Fibroblast of lung (primary cell): ENCODE data around the gene ACBD6. TPM values are rescaled to one million over a fixed set of nuclear protein-coding genes. Genes with fewer than 3 reads are reported as not detected.

Source experiments
- DNase-seq, 2 donors: peaks; one replicate each; pipeline versions ENCODE4 v3.0.0 to v3.0.0-alpha.2; 2010; ENCODE audit warnings: low read depth in 2 of 2
- H2AFZ ChIP-seq: 2 replicates; pipeline ENCODE4 v1.5.1; 2012; ENCODE audit warnings: low read length, control low read depth, inconsistent platforms
- H3K27ac ChIP-seq: 2 replicates; pipeline ENCODE4 v1.5.1; 2011; ENCODE audit warnings: low read length, control low read depth; ENCODE audit not compliant: insufficient read depth
- H3K27me3 ChIP-seq: 2 replicates; pipeline ENCODE4 v1.5.1; 2011; ENCODE audit warnings: mild to moderate bottlenecking, low read length; ENCODE audit not compliant: control insufficient read depth, insufficient read depth
- H3K36me3 ChIP-seq: 2 replicates; pipeline ENCODE4 v1.5.1; 2011; ENCODE audit warnings: low read length; ENCODE audit not compliant: control insufficient read depth, insufficient read depth
- H3K4me1 ChIP-seq: 2 replicates; pipeline ENCODE4 v1.5.1; 2011; ENCODE audit warnings: low read length; ENCODE audit not compliant: control insufficient read depth, insufficient read depth; ENCODE audit errors: extremely low read depth
- H3K4me2 ChIP-seq: 2 replicates; pipeline ENCODE4 v1.5.1; 2011; ENCODE audit warnings: low read length, control low read depth; ENCODE audit not compliant: insufficient read depth; ENCODE audit errors: extremely low read depth
- H3K4me3 ChIP-seq, 4 experiments: fragments of 200-600 bp in 1 of 4; sonication (generic) in 1 of 4; replicated peaks in 1 of 4; 2 replicates each; pipeline ENCODE4 v1.5.1; 2011 to 2016; ENCODE audit warnings: low read length in 4 of 4, low read depth in 3 of 4, mild to moderate bottlenecking in 3 of 4, control low read depth in 2 of 4, inconsistent platforms in 1 of 4, mixed read lengths in 1 of 4; ENCODE audit not compliant: insufficient read depth in 1 of 4; ENCODE audit errors: control extremely low read depth in 1 of 4
- H3K79me2 ChIP-seq: 2 replicates; pipeline ENCODE4 v1.5.1; 2012; ENCODE audit warnings: mild to moderate bottlenecking, low read length, inconsistent platforms; ENCODE audit not compliant: control insufficient read depth, insufficient read depth
- H3K9ac ChIP-seq: 2 replicates; pipeline ENCODE4 v1.5.1; 2011; ENCODE audit warnings: mild to moderate bottlenecking, low read length, control low read depth; ENCODE audit not compliant: insufficient read depth
- H3K9me3 ChIP-seq: 2 replicates; pipeline ENCODE4 v1.5.1; 2012; ENCODE audit warnings: low read depth, low read length; ENCODE audit not compliant: control insufficient read depth, insufficient read depth
- H4K20me1 ChIP-seq: 2 replicates; pipeline ENCODE4 v1.5.1; 2011; ENCODE audit warnings: low read length; ENCODE audit not compliant: control insufficient read depth, insufficient read depth; ENCODE audit errors: extremely low read depth
- CTCF ChIP-seq, 2 donors: IDR thresholded peaks in 1 of 2; conservative IDR thresholded peaks in 1 of 2; 1 replicate in 1 of 2; 2 replicates in 1 of 2; pipeline ENCODE4 v1.5.1; 2011 to 2012; ENCODE audit warnings: low read length in 2 of 2, control low read depth in 1 of 2, inconsistent platforms in 1 of 2, low read depth in 1 of 2, mild to moderate bottlenecking in 1 of 2
- EZH2 ChIP-seq: IDR thresholded peaks from 2 replicates; pipeline ENCODE4 v1.5.1; 2012; ENCODE audit warnings: low read length, control low read depth, mild to moderate bottlenecking; ENCODE audit errors: missing control alignments
- polyA plus RNA-seq, 2 donors: library from polyadenylated mRNA; depleted of rRNA in 1 of 2; stranded (reverse) in 1 of 2; unstranded in 1 of 2; fragments of >200 nt; gene quantifications; 2 replicates each; pipeline ENCODE4 v1.2.1, GENCODE V29; 2011 to 2012; ENCODE audit warnings: missing spikeins in 1 of 2
- total RNA-seq: library from RNA; depleted of rRNA; stranded (reverse); fragments of >200 nt; gene quantifications from 2 replicates; pipeline ENCODE4 v1.2.1, GENCODE V29; 2014

Gene ACBD6
- total and polyA plus RNA-seq, 2 donors (not counting 1 experiment from before 2014, with no cell fraction given): 63.4 to 78.7 TPM

- Histone ChIP-seq H3K9me3 (no peaks in the 10 kb centered on the region), H4K20me1 (no peaks in the 10 kb centered on the region), H2AFZ (no peak overlapping the region), H3K27ac (no peak overlapping the region), H3K4me1 (no peaks in the 10 kb centered on the region), H3K79me2 (no peaks in the 10 kb centered on the region), H3K36me3 (no peaks in the 10 kb centered on the region), H3K4me3 (no peak overlapping the region), H3K27me3 (peaks cover 13% of the 10 kb centered on the region), H3K4me2 (no peak overlapping the region), H3K9ac (no peak overlapping the region)
- TF ChIP-seq EZH2: no peak
- DNase-seq: no peak
Measured at GRCh38 chr1:180258290-180258689, 244.1 kb downstream of the ACBD6 start.

GRCh38 chr1:180257486-180257885 is 244.9 kb downstream of the ACBD6 start:
- no peaks in the 10 kb centered on the region for H3K9me3 ChIP-seq
- H2AFZ ChIP-seq: no peak overlapping the region
- H3K9ac ChIP-seq: no peak overlapping the region
- H3K36me3 ChIP-seq: no peaks in the 10 kb centered on the region
- H3K27ac ChIP-seq: no peak overlapping the region
- H4K20me1 ChIP-seq: no peaks in the 10 kb centered on the region
- no peak overlapping the region for H3K4me3 ChIP-seq
- no peaks in the 10 kb centered on the region for H3K4me1 ChIP-seq
- no peak for DNase-seq
- H3K4me2 ChIP-seq: no peak overlapping the region
- TF ChIP-seq CTCF (conservative IDR thresholded peaks at IDR 0.05 in 1 of 2, IDR thresholded peaks at IDR 0.05 in 1 of 2; ENCODE audit: low read depth in 1 of 2, low read length in 2 of 2) (no peak), EZH2 (no peak)
- H3K27me3 ChIP-seq: peaks cover 13% of the 10 kb centered on the region
- no peaks in the 10 kb centered on the region for H3K79me2 ChIP-seq

- Histone ChIP-seq H2AFZ (no peak overlapping the region), H3K27ac (no peak overlapping the region), H3K4me2 (no peak overlapping the region), H4K20me1 (no peaks in the 10 kb centered on the region), H3K9me3 (no peaks in the 10 kb centered on the region), H3K4me3 (no peak overlapping the region), H3K4me1 (no peaks in the 10 kb centered on the region), H3K79me2 (no peaks in the 10 kb centered on the region), H3K27me3 (peaks cover 13% of the 10 kb centered on the region), H3K36me3 (no peaks in the 10 kb centered on the region), H3K9ac (no peak overlapping the region)
- no peak for DNase-seq
- TF ChIP-seq CTCF (conservative IDR thresholded peaks at IDR 0.05 in 1 of 2, IDR thresholded peaks at IDR 0.05 in 1 of 2; ENCODE audit: low read depth in 1 of 2, low read length in 2 of 2): no peak
- no peak for TF ChIP-seq EZH2
Measured at GRCh38 chr1:180257028-180257386, 245.4 kb downstream of the ACBD6 start.
